Mononuclear cell (primary cell): ENCODE results near the gene RAG1. TPM values are rescaled to one million over a fixed set of nuclear protein-coding genes. Genes with fewer than 3 reads are reported as not detected.
"Not testable (repeated sequence)": the region's sequence is repeated elsewhere in the genome, so short reads cannot be mapped to it uniquely, and the experiment has no call there.

ENCODE experiments used
- H3K27me3 ChIP-seq: 2 replicates; pipeline ENCODE4 v1.6.0; 2011; ENCODE audit warnings: low read length, control low read depth; ENCODE audit not compliant: insufficient read depth
- H3K4me1 ChIP-seq: 2 replicates; pipeline ENCODE4 v1.5.1; 2011; ENCODE audit warnings: mild to moderate bottlenecking, low read length, control low read depth; ENCODE audit not compliant: insufficient read depth
- H3K4me3 ChIP-seq: 2 replicates; pipeline ENCODE4 v1.5.1; 2011; ENCODE audit warnings: mild to moderate bottlenecking, low read length, moderate library complexity
- H3K9me3 ChIP-seq: 2 replicates; pipeline ENCODE4 v1.5.1; 2011; ENCODE audit warnings: low read depth, mild to moderate bottlenecking, control low read depth, low read length
- total RNA-seq: library from RNA; depleted of rRNA; stranded (reverse); fragments of >200 nt; gene quantifications from one replicate; pipeline ENCODE4 v1.2.3, GENCODE V29; 2012

RAG1 gene
- total RNA-seq: 0.52 TPM

DNA sequence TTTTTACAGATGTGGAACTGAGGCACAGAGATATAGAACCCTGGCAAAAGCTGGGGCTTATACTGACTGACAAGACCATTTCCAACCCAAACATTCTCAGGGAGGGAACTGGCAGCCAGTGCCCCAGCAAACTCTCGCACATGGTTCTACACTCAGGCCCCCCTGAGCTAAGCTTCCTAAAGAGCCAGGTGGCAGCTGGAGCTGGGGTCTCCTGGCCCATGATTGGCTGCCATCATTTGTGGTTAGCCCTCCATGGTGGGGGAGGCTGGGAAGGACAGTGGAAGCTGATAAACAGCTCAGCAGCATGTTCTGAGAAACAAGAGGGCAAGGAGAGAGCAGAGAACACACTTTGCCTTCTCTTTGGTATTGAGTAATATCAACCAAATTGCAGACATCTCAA lies at the start of gene RAG1:
TSS of gene RAG1 (plus strand) at position 314 of the 400 bp plus-strand sequence. CDS start 5,298 bp downstream, outside the sequence.
- H3K9me3 ChIP-seq: no peaks in the 10 kb centered on the region
- H3K4me1 ChIP-seq: peaks cover 7% of the 10 kb centered on the region
- H3K27me3 ChIP-seq: peaks cover 11% of the 10 kb centered on the region
- H3K4me3 ChIP-seq: no peak within 1 kb of the TSS

- no peak overlapping the region for H3K4me3 ChIP-seq
- no peaks in the 10 kb centered on the region for H3K27me3 ChIP-seq
- no peaks in the 10 kb centered on the region for H3K9me3 ChIP-seq
These were observed 37.0 kb upstream of the RAG1 start for GRCh38 chr11:36530840-36531239.

GRCh38 chr11:36532941-36533601 lies 34.7 kb upstream of the RAG1 start:
- no peak overlapping the region for H3K4me3 ChIP-seq
- H3K9me3 ChIP-seq: no peaks in the 10 kb centered on the region
- no peaks in the 10 kb centered on the region for H3K4me1 ChIP-seq
- H3K27me3 ChIP-seq: no peaks in the 10 kb centered on the region

More at GRCh38 chr11:36530840-36531239, 37.0 kb upstream of the RAG1 start:
- no peaks in the 10 kb centered on the region for H3K4me1 ChIP-seq

- Histone ChIP-seq H3K4me1 (no peaks in the 10 kb centered on the region), H3K9me3 (no peaks in the 10 kb centered on the region), H3K27me3 (no peaks in the 10 kb centered on the region), H3K4me3 (no peak overlapping the region)
These were observed 33.4 kb upstream of the RAG1 start for GRCh38 chr11:36534276-36534840.

GRCh38 chr11:36540998-36541397 lies 26.8 kb upstream of the RAG1 start:
- no peaks in the 10 kb centered on the region for H3K27me3 ChIP-seq
- no peaks in the 10 kb centered on the region for H3K4me1 ChIP-seq
- no peaks in the 10 kb centered on the region for H3K9me3 ChIP-seq
- no peak overlapping the region for H3K4me3 ChIP-seq

GRCh38 chr11:36550385-36551115 lies 17.3 kb upstream of the RAG1 start:
- no peaks in the 10 kb centered on the region for H3K4me1 ChIP-seq
- H3K27me3 ChIP-seq: no peaks in the 10 kb centered on the region
- H3K9me3 ChIP-seq: no peaks in the 10 kb centered on the region
- no peak overlapping the region for H3K4me3 ChIP-seq

DNA sequence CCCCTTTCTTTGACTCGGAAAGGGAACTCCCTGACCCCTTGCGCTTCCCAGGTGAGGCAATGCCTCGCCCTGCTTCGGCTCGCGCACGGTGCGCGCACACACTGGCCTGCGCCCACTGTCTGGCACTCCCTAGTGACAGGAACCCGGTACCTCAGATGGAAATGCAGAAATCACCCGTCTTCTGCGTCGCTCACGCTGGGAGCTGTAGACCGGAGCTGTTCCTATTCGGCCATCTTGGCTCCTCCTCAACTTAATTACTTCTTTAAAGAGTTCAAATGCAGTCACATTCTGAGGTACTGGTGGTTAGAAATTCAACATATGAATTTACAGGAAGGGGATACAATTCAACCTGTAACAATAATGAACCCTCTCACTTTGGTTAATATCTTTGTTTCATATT lies 10.4 kb upstream of the RAG1 start:
- H3K27me3 ChIP-seq, H3K4me1 ChIP-seq, H3K9me3 ChIP-seq, H3K4me3 ChIP-seq: not testable (repeated sequence)

GRCh38 chr11:36557991-36558390 lies 9.8 kb upstream of the RAG1 start:
- Histone ChIP-seq H3K27me3 (no peaks in the 10 kb centered on the region), H3K9me3 (no peaks in the 10 kb centered on the region), H3K4me3 (no peak overlapping the region), H3K4me1 (no peaks in the 10 kb centered on the region)

DNA sequence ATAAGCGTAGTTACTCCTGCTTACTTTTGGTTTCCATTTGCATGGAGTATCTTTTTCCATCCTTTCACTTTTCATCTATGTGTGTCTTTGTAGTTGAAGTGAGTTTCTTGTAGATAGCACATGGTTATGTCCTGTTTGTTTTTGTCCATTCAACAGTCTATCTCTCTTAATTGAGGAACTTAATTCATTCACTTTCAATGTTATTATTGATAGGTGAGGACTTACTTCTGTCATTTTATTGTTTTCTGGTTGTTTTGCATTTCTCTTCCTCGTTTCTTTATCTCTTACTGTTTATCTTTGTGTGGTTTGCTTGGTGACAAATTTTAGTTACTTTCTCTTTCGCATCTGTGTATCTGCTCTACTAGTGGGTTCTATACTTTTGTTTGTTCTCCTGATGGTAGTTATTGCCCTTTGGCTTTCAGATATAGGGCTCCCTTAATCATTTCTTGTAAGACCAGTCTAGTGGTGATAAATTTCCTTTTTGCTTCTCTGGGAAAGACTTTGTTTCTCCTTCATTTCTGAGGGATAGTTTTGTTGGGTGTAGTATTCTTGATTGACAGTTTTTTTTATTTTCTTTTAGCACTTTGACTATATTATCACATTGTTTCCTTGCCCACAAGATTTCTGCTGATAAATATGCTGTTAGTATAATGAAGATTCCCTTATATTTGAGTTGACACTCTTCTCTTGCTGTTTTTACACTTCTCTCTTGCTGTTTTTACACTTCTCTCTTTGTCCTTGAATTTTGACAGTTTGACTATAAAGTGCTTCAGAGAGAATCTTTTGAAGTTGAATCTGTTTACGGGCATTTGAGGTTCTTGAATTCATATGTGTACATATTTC lies 9.0 kb upstream of the RAG1 start:
- Histone ChIP-seq H3K4me1 (no peaks in the 10 kb centered on the region), H3K9me3 (no peaks in the 10 kb centered on the region), H3K4me3 (no peak overlapping the region), H3K27me3 (no peaks in the 10 kb centered on the region)

DNA sequence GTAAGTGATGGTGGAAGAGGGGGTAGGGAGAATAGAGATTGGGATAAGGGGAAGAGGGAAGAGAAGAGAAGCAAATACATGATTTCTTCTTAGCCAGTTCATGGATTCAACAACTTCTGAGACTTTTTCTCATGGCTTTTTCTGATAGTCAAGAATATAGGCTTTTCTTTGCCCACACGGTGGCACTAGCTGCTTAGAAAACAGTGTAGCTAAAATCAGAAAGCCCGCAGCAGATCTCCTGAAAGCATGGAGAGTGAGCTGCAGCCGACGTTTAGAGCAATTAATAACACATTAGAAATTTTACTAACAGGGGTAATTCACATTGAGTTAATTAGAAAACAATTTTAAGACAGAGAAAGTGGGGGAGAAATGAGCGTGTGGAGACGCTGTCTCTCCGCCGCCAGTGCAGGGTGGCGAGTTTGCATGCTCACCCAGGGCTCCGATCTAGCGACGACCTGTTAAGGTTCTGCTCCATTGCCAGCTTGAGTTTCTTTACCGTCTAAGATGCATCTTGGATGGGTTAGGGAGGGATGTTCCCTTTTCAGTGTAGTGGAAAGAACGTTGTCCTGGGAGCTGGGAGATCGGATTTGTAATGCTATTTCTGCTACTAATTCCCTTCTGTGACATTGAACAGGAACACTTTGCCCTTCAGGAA lies 3.3 kb upstream of the RAG1 start:
- H3K9me3 ChIP-seq: no peaks in the 10 kb centered on the region
- peaks cover 7% of the 10 kb centered on the region for H3K4me1 ChIP-seq
- no peak overlapping the region for H3K4me3 ChIP-seq
- H3K27me3 ChIP-seq: peaks cover 8% of the 10 kb centered on the region

DNA sequence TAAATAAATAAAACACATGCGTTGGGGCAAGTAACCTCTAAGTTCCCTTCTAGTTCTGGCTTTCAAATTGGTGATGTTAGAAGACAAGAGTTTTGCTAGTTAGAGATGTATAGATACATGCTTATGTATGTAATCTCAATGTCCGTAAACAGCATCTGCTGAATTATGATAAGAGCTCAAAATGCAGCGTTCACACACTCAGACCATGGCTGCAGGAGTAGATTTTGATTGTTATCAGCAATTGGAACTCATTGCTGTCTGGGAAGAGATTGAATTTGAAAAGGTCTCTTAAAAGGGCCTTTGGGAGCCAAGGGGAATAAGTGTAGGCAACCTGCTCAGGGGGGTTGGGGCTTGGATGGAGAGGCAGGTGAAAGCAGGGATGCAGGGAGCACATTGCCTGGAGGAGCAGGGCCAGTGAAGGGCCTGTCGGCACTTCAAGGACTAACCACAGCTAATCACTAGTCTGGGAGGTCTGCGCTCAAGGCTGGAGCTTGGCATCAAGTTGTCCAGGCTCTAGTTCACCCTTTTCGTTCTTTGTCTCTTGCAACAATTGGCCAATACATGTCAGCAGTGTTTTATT lies 2.7 kb upstream of the RAG1 start:
- Histone ChIP-seq H3K4me1 (peaks cover 7% of the 10 kb centered on the region), H3K4me3 (no peak overlapping the region), H3K9me3 (no peaks in the 10 kb centered on the region), H3K27me3 (peaks cover 8% of the 10 kb centered on the region)

DNA sequence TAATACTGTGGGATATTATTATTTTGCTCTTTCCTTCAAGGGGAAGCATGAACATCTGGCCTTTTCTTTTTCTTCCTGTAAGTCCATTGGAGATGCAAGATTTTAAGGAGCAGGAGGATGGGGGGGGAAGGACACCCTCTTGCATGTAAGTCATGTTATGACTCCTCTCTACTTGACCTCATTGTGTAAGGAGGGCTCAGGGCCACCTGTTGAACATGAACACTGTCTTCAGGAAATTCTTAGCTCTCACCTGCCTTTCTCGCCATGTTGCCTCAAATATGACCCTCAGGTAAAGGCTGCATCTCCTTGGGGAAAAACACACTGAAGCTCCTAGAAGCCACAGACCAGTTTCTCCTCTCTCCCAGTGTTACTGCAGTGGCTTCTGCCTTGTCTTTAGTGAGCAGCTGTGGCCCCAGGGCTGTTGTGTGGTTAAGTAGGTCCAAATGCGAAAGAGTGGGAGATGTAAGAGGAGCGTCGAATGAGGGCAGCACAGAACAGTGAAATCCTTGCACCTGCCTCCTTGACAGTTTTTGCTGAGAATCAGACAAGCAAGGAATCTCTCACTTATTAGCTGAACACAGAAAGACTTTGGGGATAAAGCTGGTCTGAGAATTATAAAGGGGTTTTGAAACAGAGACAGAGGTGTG lies 1.3 kb upstream of the RAG1 start:
- Histone ChIP-seq H3K4me3 (no peak overlapping the region), H3K27me3 (peaks cover 9% of the 10 kb centered on the region), H3K9me3 (no peaks in the 10 kb centered on the region), H3K4me1 (peaks cover 7% of the 10 kb centered on the region)

DNA sequence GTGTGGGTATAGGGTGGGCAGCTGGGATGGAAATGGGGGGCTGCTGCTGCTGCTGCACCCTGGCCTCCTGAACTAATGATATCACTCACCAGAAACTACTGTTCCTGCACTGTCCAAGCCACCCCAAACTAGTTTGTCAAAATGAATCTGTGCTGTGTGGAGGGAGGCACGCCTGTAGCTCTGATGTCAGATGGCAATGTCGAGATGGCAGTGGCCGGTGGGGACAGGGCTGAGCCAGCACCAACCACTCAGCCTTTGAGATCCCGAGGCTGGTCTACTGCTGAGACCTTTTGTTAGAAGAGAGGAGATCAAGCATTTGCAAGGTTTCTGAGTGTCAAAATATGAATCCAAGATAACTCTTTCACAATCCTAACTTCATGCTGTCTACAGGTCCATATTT lies 1.3 kb downstream of the RAG1 start:
- peaks cover 7% of the 10 kb centered on the region for H3K4me1 ChIP-seq
- peaks cover 11% of the 10 kb centered on the region for H3K27me3 ChIP-seq
- no peak overlapping the region for H3K4me3 ChIP-seq
- no peaks in the 10 kb centered on the region for H3K9me3 ChIP-seq

DNA sequence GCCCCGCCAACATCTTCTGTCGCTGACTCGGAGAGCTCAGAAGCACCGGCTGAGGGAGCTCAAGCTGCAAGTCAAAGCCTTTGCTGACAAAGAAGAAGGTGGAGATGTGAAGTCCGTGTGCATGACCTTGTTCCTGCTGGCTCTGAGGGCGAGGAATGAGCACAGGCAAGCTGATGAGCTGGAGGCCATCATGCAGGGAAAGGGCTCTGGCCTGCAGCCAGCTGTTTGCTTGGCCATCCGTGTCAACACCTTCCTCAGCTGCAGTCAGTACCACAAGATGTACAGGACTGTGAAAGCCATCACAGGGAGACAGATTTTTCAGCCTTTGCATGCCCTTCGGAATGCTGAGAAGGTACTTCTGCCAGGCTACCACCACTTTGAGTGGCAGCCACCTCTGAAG lies 6.7 kb downstream of the RAG1 start:
- H3K9me3 ChIP-seq: no peaks in the 10 kb centered on the region
- no peak overlapping the region for H3K4me3 ChIP-seq
- peaks cover 5% of the 10 kb centered on the region for H3K27me3 ChIP-seq
- H3K4me1 ChIP-seq: no peaks in the 10 kb centered on the region
